Measurements from ENCODE around the gene RSPRY1. TPM values are rescaled to one million over a fixed set of nuclear protein-coding genes. Genes with fewer than 3 reads are reported as not detected.

The RSPRY1 gene
- total RNA-seq, 1 donor from 2014 or later = 44.0 TPM

DNA sequence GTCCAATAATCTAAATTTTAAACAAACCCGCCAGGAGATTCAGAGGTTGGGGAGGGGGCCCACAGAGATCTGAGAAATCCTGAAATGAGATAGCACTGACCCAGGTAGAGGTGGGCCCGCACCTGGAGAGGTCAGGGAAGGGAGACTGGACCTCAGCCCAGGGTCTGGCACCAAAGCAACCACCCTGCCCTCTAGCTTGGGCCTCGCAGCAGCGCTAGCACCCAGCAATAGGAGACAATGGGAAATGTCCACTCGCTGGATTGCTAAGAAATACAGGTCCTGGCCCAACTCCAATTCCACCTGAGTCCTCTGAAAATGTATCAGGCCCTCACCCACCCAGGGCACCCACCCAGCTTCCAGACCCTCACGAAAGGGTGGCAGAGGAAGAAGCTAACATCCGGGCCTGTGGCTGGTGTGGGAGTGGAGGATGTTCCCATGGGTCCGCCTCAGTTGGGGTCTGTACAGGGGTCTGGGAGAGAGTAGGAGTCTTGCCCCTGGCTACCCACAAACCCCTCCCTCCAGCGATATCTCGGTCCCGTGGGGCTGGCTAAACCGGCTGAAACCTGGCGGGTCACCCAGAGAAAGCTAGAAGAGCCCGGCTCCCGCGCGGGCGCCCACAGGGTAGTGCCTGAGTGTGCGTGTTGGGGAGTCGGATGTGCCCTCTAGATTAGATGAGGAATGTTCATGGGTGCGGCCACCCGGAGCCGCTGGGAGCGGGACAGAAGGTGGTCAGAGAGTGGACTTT lies 97.3 kb downstream of the RSPRY1 start:
- H3K36me3 Mint-ChIP-seq = no peaks in the 10 kb centered on the region
- no peaks in the 10 kb centered on the region for H3K9me3 Mint-ChIP-seq
- H3K27me3 Mint-ChIP-seq (ENCODE audit: low read depth) = peaks cover 35% of the 10 kb centered on the region
- no peak for DNase-seq (ENCODE audit: low spot score in 2 of 2, unreplicated experiment in 2 of 2)
- H3K4me3 Mint-ChIP-seq = peak overlapping the region; percentile 64
- H3K27ac Mint-ChIP-seq = no peak overlapping the region
- peaks cover 5% of the 10 kb centered on the region for H3K4me1 Mint-ChIP-seq
- TF ChIP-seq, protein P1, sequence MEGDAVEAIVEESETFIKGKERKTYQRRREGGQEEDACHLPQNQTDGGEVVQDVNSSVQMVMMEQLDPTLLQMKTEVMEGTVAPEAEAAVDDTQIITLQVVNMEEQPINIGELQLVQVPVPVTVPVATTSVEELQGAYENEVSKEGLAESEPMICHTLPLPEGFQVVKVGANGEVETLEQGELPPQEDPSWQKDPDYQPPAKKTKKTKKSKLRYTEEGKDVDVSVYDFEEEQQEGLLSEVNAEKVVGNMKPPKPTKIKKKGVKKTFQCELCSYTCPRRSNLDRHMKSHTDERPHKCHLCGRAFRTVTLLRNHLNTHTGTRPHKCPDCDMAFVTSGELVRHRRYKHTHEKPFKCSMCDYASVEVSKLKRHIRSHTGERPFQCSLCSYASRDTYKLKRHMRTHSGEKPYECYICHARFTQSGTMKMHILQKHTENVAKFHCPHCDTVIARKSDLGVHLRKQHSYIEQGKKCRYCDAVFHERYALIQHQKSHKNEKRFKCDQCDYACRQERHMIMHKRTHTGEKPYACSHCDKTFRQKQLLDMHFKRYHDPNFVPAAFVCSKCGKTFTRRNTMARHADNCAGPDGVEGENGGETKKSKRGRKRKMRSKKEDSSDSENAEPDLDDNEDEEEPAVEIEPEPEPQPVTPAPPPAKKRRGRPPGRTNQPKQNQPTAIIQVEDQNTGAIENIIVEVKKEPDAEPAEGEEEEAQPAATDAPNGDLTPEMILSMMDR (IDR thresholded peaks at IDR 0.05; ENCODE audit: unreplicated experiment) = no peak

DNA sequence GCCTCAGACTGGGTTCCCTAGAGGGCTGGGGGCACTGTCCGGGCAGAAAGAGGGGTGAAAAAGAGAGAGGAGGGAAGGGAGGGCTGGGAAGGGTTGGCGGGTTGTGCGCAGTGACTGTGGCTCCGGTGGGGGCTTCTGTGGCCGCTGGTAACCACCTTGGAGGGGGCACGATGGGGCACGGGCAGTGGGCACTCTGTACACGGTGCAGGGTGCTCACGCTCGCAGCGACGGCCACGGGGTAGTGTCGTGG lies 97.8 kb downstream of the RSPRY1 start:
- H3K27me3 Mint-ChIP-seq (ENCODE audit: low read depth) = peaks cover 35% of the 10 kb centered on the region
- TF ChIP-seq, protein P1 (IDR thresholded peaks at IDR 0.05; ENCODE audit: unreplicated experiment) = no peak
- H3K4me3 Mint-ChIP-seq = peak overlapping the region; percentile 64
- no peaks in the 10 kb centered on the region for H3K9me3 Mint-ChIP-seq
- no peaks in the 10 kb centered on the region for H3K36me3 Mint-ChIP-seq
- no peak for DNase-seq (ENCODE audit: low spot score in 2 of 2, unreplicated experiment in 2 of 2)
- H3K4me1 Mint-ChIP-seq = peaks cover 5% of the 10 kb centered on the region
- no peak overlapping the region for H3K27ac Mint-ChIP-seq

DNA sequence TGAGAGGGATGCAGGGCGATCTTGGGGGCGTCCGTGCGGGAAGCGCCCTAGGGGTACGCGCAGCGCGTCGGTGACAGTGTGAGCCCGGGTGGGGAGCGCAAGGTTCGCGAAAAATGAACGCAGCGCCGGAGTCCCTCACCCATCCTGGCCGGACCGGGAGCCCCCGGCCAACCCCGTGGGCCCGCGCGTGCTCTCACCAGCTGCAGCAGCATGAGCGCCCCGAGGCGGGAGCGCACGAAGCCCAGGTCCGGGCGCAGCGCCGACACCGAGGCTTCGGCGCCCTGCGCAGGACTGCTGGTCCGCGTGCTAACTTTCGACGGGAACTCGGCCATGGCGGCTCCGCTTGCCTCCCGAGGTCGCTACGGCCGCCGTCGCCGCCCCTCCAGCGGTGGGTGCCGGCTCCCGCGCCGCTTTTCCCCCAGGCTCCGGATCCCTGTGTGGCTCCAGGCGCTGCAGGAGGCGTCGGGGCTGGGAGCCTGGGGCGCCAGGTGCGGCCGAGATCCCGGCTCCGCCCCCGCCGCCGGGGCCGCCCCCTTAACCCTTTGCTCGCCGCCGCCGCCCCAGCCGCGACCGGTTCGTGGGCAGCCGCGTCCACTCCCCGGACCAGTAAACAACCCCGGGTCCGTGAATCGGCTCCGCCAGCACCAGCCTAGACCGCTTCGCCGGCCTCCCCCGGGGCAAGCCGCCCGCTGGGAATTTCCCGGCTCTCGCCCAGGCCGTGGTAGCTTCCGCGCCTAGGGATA lies 98.3 kb downstream of the RSPRY1 start, which contains the start of gene PLLP:
Gene PLLP (minus strand): TSS at position 464 of the 743 bp plus-strand sequence. CDS start 132 bp downstream, at position 332.
- H3K9me3 Mint-ChIP-seq = no peaks in the 10 kb centered on the region
- H3K27ac Mint-ChIP-seq = no peak within 1 kb of the TSS
- H3K27me3 Mint-ChIP-seq (ENCODE audit: low read depth) = peaks cover 35% of the 10 kb centered on the region
- H3K4me3 Mint-ChIP-seq = peak within 1 kb of the TSS; percentile 66
- no peaks in the 10 kb centered on the region for H3K36me3 Mint-ChIP-seq
- H3K4me1 Mint-ChIP-seq = peaks cover 5% of the 10 kb centered on the region
- TF ChIP-seq, protein P1 (IDR thresholded peaks at IDR 0.05; ENCODE audit: unreplicated experiment) = no peak
- DNase-seq (ENCODE audit: low spot score in 2 of 2, unreplicated experiment in 2 of 2) = peak in 1 of 2 experiments; percentile 57

DNA sequence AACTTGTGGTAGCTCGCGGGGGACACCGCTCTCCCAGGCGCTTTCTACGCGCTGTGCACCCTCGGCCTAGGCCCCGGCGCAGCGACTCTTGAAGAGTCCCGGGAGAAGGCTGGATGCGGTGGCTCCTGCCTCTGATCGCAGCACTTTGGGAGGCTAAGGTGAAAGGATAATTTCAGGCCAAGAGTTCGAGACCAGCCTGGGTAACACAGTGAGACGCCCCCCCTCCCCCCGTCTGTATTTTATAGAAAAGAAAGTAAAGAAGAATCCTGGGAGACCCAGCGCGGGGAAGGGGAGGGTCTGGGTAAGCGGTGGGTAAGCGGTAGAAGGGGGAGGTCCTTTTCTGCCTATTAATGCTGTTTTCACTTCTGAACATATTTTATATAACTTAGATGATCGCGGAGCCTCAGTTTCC lies 98.8 kb downstream of the RSPRY1 start:
- Mint-ChIP-seq H3K4me3 (peak overlapping the region; percentile 66), H3K27me3 (ENCODE audit: low read depth) (peaks cover 35% of the 10 kb centered on the region), H3K4me1 (peaks cover 5% of the 10 kb centered on the region), H3K27ac (no peak overlapping the region), H3K9me3 (no peaks in the 10 kb centered on the region), H3K36me3 (no peaks in the 10 kb centered on the region)
- TF ChIP-seq, protein P1 (IDR thresholded peaks at IDR 0.05; ENCODE audit: unreplicated experiment) = no peak
- no peak for DNase-seq (ENCODE audit: low spot score in 2 of 2, unreplicated experiment in 2 of 2)

DNA sequence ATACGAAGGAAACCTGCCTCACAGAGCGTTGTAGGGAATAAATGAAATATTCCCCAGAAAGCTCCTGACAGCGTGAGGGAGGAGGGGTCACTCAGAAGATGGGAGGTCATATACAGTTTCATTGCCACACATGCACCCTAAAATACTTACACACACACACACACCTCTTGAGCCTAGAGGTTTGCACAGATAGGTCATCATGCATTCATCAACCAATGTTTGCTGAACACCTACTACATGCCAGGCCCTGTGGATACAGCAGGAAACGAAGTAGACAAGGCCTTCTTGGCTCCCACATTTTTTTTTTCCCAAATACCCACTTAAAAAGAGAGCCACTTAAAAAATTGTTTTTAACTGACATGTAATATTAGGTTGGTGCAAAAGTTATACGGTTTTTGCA lies 99.2 kb downstream of the RSPRY1 start:
- peaks cover 5% of the 10 kb centered on the region for H3K4me1 Mint-ChIP-seq
- no peak for DNase-seq (ENCODE audit: low spot score in 2 of 2, unreplicated experiment in 2 of 2)
- no peak overlapping the region for H3K27ac Mint-ChIP-seq
- TF ChIP-seq, protein P1 (IDR thresholded peaks at IDR 0.05; ENCODE audit: unreplicated experiment) = no peak
- peak overlapping the region; percentile 66 for H3K4me3 Mint-ChIP-seq
- no peaks in the 10 kb centered on the region for H3K36me3 Mint-ChIP-seq
- H3K27me3 Mint-ChIP-seq (ENCODE audit: low read depth) = peaks cover 35% of the 10 kb centered on the region
- H3K9me3 Mint-ChIP-seq = no peaks in the 10 kb centered on the region
